NCI-H524 treated with DMSO at 0.1 percent for 48 hours (cell line): Measurements from ENCODE around the gene DUSP5.

ENCODE experiments used
- DNase-seq: peaks from one replicate; lab custom pipeline; 2025; lab: John Stamatoyannopoulos, UW

DUSP5 gene

DNA sequence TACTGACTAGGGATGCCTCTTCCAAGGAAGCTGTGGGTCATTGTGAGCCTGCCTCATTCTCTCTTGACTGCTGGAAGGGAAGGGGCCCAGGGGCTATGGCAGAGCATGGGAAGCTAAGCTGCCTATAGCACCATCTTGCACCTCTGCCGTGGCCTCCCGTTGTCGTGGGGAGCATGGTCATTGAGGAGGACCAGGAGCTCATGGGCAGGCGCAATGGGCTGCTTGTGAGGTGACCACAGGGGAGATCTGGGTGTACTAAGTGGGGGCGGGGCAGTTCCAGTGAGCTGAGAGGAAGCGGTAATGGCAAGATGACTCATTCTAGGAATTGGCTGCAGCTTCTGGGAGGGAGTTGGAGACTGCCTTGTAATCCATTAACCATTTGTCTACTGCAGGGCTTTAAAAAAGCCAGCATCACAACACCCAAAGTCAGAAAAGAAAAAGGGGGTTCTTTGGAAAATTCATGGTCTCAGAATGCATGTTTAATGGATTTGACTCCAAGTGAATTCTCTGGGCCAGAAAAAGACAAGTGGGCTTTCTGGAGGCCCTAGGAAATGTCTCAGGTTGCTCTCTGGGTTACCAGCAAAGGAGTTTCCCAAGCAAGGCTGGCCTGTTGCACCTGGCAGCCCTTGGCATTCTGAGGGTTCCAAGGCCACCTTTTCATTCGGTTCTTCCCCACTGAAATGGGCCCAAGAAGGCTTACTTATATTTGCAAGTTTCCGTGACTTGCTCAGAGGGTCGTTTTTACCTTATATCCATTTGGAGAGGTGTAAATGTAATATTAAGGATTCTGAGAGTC is 3.6 kb downstream of the DUSP5 start:
- no peak for DNase-seq

DNA sequence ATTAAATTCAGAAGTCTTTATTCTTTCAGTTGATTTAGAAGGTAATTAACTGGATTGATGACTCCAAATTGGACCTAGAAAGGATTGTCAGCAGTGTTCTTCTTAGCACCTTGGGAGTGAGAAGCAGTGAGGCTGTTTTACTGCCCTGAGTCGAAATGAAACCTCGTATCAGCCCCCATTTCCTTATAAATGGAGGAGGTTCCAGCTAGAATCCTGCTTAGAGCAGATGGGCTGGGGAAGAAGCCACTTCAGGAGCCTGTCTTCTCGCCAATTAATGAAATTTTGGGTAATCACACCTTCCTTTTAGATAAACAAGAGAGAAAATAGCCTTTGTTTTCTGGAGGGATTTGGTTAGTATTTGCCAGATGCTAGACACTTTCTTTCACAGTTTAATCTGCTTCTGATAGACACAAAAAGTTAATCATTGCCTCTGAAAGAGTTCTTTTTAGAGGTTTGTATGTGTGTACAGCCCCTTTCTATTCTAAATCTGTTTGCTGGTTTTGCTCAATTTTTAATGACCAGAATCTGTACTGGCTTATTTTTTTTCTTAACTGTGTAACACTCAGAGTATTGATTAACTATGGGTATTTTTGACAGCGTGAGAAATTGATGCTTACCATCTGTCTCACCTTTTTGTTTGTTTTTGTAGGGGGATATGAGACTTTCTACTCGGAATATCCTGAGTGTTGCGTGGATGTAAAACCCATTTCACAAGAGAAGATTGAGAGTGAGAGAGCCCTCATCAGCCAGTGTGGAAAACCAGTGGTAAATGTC is 4.6 kb downstream of the DUSP5 start:
- DNase-seq = no peak

DNA sequence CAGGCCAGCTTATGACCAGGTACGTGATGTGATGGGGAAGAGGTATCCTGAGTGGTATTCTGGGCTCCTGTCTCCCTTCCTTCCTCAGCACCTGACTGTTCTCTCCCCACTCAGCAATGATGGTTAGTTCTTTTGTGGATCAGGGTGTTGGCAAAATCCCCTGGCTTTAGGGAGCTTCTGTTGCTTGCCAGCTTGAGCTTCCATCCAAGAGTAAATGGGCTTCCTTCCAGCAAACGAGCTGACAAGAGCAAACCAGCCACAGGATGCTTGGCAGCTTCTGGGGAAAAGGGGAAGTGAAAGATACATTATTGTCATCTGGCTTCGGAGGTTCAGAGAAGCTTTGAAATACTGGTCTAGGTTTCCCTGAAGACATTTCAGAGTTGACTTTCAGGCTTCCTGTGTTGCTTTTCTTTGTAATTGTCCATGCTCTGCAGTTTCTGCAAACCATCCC is 5.2 kb downstream of the DUSP5 start:
- no peak for DNase-seq

DNA sequence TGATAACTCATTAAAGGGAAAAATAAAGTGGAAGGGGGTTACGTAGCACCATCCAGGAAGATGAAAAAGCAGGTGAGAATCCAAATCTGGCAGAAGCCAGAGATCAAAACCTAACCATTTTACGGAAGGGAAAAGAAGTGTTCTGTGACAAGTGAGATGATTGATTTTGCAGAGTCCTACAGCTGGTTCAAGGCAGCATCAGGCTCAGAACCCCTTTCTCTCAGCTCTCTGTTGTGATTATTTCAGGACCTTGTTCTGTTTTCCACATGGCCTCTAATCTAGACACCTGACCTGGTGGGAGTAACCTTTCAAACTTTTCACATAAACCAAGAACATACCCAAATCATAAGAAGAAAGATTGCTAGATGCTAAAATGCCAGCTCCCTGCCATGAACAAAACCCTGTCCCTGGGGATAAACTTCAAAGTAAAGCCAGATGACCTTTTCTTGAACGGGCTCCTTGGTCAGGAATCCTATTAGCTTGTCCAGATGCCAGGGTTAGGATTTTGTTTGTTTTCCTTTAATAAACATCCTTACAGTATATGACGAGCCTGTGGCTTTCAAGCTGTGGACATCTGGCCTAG is 5.9 kb downstream of the DUSP5 start:
- no peak for DNase-seq

DNA sequence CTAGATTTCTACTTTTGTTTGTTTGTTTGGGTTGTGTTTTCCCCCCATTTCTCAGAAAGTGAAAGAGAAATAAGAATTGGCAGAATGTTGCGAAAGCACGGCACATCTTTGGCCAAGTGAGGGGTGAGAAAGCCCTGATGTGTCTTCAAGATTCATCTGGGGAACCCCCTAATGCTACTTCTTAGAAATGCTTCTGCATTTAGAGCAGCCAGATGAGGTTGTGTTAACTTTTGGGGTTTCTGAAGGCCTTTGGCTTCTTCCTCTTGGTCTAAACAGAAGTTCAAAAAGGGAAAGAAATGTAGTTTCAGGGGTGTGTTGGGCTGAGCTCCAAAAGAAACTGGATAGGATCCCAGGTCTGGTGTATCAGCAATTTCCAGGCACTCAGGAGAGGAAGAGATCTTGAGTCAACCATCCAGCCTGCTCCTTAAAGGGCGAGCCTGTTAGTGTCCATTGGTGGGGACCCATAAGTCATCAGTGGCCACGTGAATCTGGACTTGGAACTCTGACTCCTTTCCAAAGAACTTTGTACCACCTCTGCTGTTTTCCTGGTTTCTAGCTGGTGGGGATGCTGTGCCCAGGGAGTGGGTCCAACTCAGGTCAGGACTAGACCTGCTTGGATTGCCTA is 6.5 kb downstream of the DUSP5 start:
- no peak for DNase-seq

DNA sequence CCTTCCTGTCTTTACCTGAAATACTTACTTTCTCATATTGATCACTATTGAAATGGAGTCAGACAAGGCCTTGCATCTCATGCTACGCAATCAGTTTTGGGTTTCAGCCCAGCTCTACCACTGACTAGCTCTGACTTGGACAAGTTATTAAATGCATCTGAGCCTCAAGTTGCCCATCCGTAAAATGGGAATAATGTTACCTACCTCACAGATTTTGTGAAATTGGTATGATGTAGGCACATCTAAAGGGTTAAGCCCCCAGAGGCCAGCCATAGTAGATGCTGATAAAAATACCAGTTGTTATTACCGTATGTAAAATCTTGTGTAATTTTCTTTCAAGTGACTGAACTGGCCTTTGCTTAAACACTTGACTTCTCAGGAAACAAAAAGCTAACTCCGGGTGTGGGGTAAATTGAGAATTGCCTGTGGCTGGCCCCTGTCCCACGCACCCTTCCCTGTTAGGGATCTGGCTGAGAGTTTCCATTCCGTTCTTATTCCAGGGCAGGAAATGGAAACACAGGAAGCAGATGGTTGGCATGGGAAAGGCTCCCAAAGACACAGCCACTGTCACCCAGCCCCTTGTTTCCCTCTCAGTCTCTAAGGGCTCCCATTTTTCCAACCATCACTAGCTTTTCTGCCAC is 7.5 kb downstream of the DUSP5 start:
- no peak for DNase-seq

DNA sequence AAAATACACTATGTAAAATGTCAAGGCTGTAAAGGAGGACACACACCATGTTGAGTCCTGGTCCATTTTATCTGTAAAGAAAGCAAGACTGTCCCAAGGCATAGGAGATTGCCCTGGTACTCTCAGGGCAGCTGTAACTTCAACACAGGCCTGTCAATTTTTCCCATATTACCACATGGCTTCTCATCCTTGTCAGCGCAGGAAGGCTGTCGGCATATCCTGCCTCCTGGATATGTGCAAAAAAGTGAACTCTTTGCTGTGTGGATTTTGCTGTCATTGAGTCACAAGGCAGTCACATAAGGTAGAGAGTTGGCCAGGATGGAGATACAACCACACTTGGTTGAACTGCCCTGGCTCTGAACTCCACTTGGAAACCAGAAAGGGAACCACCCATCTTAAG is 8.7 kb downstream of the DUSP5 start:
- DNase-seq = no peak

DNA sequence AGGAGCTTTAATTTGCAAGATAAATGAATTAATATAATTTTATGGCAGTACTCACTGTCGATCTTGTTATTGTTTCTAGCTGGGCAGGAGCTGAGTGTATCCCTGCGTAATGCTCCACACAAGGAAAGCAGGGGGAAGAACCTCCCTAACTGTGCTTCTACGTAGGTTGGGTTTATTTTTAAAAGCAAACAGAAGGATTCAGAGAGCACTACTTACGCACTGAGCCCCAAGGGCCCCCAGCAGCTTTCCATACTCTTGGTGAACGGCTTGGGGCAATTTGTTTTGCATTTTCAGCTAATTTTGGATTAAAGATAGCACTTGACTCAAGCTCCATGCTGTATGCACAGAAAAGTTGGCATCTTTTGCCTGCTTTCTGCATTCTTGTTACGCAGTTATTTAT is 9.6 kb downstream of the DUSP5 start:
- no peak for DNase-seq

DNA sequence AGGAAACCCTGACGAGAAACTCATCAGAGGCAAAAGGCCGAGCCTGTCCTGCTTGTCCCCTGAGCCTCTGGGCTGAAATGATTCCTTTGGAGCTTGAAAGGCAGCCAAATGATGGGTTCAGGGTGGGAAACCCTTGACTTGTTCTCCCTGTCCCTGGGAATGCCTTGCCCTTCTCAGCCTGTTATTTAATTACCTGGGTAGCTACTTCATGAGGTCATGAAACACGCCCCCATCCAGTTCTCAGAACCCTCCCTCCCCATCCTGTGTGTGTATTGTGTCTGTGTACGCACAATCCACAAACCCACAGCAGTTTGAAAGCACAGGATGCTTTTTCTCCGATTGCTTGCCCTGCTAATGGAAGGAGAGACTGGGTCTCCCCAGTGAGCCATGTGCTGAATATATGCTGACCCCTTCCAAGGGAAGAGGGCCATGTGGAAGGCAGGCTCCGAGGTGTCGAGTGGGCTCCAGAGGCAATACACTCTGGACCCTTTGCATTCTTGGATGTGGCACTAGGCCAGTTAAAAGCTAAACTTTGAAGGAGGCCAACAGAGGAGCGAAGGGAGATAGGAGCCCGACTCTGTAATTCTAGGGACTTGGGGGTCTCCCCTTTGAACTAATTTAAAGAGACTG is 10.6 kb downstream of the DUSP5 start:
- no peak for DNase-seq

DNA sequence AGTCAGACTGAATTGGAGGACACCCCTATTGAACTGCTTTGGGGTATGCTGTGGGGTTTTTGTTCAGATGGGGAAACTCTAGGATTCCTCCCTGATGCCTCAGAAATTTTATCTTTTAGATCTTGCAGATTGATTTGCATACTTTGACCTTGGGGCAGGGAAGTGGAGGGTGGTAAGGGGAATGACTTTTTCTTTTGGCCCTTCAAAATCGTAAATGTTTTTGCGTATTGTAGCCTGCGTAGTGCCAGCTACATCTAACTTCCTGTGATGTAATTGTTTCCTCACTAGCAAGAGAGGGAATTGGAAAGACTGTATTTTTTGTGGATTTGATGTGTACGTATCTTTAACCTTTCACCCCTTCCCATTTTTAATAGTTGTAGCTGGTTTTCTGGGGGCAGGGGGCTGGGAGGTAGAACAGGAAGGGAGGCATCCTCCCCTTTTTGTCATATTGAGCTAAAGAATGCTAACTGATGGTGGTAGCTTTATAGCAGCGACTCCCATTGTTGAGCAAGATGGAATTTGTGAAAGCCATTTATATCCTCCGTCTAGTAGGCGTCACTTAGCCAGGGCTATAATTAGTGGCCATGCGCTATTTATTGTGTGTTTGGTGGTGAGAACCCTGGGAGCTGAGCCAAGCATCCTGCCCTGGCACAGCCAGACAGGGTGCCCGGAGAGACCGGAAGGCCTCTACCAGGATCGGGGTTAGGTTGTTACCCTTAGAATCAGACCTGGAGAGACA is 11.3 kb downstream of the DUSP5 start:
- no peak for DNase-seq

DNA sequence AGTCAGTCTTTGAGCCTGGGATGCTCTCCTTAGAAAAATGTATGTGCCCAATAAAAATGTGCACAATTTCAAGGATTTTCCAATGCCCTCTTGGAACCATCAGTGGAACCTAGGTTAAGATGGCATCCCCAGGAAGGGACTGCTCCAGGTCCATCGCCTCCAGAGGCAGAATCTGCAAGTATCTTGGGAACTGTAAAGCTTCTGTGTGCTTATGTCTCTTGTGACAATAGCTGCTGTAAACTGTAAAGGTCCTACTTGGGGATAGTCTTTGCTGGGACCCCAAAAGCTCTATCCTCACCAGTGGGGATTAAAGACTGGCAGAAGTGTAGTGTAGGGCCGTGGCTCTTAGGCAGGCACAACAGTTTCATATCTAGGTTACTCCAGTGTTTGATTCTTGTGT is 11.9 kb downstream of the DUSP5 start:
- DNase-seq = no peak

DNA sequence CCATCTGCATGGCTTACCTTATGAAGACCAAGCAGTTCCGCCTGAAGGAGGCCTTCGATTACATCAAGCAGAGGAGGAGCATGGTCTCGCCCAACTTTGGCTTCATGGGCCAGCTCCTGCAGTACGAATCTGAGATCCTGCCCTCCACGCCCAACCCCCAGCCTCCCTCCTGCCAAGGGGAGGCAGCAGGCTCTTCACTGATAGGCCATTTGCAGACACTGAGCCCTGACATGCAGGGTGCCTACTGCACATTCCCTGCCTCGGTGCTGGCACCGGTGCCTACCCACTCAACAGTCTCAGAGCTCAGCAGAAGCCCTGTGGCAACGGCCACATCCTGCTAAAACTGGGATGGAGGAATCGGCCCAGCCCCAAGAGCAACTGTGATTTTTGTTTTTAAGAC is 12.4 kb downstream of the DUSP5 start:
- DNase-seq = no peak

DNA sequence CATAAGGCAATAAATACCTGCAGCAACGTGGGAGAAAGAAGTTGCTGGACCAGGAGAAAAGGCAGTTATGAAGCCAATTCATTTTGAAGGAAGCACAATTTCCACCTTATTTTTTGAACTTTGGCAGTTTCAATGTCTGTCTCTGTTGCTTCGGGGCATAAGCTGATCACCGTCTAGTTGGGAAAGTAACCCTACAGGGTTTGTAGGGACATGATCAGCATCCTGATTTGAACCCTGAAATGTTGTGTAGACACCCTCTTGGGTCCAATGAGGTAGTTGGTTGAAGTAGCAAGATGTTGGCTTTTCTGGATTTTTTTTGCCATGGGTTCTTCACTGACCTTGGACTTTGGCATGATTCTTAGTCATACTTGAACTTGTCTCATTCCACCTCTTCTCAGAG is 13.0 kb downstream of the DUSP5 start:
- no peak for DNase-seq

DNA sequence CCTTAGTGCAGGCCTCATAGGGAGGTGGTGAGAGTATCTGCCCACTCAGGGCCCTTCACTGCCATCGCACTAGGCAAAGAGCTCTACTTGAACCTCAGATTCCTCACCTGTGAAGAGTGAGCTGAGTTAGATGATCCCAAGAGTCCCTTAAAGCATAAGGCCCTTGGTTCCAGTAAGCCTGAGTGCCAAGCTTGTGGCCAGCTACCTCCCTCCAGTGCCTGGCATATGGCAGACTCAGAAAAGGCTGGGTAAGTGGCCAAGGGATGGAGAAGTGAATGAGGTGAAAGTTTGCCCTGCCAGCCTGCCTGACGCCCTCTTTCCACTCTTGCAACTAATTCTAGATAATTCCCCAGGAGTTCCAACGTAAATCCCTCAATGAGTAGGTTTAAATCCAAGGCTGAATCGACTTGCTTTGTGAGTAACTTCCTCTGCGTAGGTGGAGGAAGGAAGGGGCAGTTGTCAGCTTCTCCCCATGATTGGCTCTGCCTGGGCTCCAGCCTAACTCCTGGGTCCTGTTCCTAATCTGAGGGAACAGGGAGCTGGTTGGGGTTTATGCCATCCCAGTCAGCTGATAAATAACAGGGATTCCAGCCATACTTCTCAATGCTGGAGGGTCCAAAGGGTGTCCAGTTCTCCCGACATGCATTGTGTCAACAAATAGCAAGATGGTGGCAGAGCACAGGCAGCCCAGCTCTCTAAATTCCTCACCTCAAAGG is 14.2 kb downstream of the DUSP5 start:
- no peak for DNase-seq

DNA sequence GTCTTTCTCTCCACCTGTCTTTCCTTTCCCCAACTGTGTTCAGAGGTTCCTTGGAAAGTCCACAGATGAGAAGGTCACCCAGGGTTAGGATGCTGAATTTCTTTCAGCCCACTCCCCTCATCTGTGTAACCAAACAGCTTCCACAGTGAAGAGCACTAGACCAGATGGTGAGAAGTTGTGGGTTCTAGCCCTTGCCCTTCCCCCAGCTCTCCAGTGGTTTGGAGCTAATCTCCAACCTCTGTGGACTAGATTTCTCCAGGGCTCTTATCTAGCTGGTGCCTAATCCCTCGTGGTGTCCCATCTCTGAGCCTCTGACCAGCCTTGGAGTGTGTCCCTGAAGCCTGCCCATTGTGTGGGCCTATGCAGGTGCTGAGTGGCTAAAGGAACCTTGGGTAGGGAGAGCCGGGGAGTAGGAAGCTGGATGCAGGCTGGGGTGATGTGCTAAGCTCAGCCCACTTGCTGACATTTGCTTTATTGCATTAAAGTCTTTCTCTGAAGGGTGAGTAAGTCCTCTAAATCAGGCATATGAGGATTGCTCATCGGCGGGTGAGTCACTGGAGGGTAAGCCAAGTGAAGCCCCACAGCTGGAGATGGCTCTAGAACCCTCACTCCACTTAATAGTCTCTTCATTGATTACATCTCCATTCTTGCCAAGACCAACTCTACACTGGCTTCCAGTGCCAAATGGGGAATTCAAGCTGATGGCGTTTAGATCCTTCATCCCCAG is 14.9 kb downstream of the DUSP5 start:
- no peak for DNase-seq

DNA sequence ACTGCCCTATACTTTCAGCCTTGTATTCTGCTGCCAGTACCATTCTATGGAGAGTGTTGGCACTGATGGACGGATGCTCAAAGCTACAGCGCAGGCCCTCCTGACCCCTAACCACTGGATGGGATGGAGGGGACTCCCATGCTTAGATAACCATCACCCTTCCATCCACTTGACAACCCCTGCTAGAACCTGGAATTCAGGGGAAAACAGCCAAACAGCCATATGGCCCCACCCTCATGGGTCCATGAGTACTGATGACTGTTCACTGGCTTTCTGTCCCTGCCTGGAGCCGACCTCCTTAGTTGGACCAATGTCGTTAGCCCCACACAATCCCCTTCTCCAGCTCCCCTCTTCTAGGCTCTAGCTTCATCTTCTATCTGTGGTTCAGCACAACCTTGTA is 16.2 kb downstream of the DUSP5 start:
- no peak for DNase-seq

DNA sequence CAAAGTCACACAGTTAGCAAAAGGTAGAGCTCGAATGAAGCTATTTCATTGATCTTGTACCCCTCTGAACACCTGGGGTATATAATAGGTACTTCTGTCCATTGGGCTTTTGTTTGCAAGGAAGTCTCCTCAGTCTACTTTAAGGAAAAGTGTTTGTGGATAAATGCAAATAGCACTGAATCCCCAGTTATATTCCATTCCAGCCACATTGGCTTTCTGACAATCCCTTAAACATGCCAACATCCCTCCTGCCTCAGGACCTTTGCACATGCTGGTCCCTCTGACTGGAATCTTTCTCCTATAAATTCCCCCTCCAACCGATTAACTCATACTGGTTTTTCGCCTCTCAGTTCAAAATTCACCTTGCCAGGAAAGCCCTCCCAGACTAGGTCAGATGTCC is 17.1 kb downstream of the DUSP5 start:
- DNase-seq = no peak

DNA sequence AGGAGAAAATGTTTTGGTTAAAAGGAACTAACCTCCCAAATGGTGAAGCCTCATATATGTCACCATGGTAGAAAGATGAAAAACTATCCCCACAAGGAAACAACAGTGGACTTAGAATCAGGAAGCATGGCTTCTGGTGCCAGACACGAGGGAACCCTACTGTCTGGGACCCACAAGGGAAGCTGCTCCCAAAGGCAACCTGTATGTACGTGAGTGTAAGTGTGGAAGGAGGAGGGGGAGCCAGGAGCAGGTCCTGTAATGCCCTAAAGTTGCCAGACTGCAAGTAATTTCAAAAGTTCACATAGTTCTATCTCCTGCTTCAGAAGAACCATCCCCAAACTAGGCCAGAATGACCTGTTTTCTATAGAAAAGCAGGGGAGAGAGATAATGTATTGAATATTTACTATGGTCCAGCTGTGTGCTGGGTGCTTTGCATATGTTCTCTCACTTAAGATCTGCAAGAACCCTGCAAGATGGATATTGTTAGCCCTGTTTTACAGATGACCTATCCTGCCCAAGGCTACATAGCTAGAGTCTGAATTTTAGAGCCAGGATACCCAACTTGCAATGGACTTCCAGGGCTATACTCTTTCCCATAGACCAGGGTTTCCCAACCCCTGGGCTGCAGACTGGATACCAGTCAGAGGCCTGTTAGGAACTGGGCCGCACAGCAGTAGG is 19.2 kb downstream of the DUSP5 start:
- DNase-seq = no peak

DNA sequence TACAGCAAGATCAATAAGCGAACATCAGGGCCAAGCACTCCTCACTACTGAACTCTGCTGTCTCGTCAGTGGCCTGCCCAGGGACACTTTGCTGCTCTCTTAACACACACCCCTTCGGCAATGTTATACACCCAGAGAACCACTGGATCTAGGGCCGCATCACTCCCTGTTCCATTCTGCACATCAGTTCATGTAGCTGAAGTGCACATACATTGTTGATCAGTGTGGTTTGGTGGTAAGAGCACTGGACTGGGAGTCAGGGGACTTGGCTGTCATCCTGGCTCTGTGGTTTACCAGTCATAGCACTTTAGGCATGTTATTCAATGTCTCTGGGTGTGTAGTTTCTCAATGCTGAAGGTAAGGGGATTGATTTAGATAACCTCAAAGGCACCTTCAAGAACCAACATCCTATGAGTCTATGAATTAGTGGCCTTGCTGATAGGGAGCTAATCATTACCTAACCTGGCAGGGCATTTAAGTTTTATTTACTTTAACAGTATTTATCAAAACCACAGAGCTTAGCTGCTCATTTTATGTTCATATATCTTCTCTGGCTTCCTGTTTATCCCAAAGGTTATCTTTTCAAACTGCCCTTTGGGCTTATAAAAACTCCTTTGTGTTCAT is 24.8 kb downstream of the DUSP5 start:
- DNase-seq = no peak
